NCI-H2227 treated with DMSO at 0.1 percent for 48 hours (cell line): Measurements from ENCODE around the gene WAC.
"Not testable (repeated sequence)": the region's sequence is repeated elsewhere in the genome, so short reads cannot be mapped to it uniquely, and the experiment has no call there.

Source experiments
- DNase-seq: peaks from one replicate; lab custom pipeline; 2025; lab: John Stamatoyannopoulos, UW

WAC gene

DNA sequence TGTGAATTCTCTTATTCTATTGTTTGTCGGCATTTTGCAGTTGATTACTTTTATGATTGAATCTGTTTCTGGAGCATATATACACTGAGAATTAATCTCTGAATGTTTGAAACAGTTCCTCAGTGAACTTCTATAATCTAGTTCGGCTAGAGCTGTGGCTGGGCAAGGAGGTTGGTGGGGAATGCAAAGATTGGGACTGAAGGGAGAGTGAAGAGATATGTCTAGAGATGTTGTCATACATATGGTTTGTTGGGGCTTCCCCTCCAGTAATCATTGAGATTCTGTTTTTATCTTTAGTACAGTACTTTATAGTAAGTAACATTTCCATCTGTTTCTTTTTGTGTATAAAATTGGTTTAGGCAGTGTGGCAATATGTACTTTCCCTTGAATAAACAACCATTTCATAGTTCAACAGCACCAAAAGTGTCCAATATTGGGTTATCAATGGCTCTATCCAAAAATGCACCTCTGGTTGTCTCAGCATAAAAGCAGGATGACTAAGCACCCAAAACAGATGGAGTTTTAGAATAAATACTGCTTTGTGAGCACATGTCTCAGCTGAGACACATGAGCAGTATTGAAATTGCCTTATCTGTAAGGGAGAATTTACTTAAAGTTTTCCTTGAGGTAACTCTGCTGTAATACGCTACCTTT, 36.7 kb downstream of the WAC start:
- DNase-seq: no peak

DNA sequence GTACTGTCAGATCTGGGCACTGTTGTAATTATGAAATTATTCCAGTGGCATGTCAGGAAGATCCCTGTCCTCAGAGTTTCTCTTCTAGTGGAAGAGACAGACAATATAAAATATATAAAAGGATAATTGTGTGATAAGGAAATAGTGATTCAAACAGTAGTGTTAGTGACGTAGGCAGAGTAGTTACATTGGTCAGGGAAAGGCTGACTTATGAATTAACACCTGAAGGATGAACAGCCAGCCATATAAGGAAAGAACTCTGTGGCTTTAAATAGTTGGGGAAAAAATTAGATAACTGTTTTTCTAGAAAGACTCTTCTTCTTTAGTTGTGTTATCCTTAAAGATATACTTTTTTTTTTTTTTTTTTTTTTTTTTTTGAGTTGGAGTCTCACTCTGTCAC, 37.7 kb downstream of the WAC start:
- DNase-seq: no peak

GRCh38 chr10:28571265-28571664, 38.3 kb downstream of the WAC start:
- DNase-seq: no peak

DNA sequence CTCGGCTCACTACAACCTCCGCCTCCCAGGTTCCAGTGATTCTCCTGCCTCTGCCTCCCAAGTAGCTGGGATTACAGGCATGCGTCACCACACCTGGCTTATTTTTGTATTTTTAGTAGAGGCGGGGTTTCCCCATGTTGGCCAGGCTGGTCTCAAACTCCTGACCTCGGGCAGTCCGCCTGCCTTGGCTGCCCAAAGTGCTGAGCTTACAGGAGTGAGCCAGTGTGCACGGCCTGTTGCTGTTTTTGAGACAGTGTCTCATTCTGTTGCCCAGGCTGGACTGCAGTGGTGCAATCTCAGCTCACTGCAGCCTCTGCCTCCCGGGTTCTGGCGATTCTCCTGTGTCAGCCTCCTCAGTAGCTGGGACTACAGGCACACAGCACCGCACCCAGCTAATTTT, 41.3 kb downstream of the WAC start:
- not testable (repeated sequence) for DNase-seq

- no peak for DNase-seq
Measured at GRCh38 chr10:28575852-28576251, 42.9 kb downstream of the WAC start.

DNA sequence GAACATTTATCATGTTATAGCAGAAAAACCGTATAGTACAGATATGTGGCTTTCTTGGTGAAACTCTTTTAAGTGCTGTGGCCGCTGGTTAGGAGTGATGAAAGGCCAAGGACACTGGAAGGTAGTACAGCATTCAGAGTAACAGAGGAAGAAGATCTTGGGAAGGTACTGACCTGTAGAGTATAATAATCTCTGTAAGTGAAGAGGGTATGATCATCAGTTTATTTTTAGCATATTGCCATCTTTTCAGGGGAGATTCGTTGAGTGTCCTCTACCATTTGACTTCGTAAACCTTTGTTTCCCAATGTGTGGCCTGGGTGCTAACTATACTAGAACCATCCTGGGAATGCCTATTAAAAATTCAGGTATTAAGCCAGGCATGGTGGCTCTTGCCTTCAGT, 44.6 kb downstream of the WAC start:
- DNase-seq: no peak

DNA sequence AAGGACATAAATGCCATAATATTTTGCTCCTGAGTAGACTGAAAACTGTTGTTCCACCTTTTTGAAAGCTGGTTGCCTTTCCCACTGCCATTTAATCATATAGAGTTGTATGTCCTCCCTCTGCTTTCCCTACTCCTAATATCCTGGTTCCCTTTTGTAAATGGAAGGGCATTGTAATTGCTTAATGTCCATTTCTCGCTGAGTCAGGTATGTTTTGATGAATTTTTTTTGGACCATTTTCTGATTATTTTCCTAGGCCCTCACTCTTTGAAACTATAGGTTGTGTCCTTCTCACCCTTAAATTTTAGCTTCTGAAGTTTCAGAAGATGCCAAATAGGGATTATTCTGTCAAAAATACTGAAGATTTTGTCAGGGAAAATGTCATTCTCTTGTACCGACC, 45.5 kb downstream of the WAC start:
- no peak for DNase-seq

- DNase-seq: no peak
Measured at GRCh38 chr10:28580825-28581224, 47.9 kb downstream of the WAC start.

- DNase-seq: no peak
Measured at GRCh38 chr10:28581916-28582315, 49.0 kb downstream of the WAC start.

DNA sequence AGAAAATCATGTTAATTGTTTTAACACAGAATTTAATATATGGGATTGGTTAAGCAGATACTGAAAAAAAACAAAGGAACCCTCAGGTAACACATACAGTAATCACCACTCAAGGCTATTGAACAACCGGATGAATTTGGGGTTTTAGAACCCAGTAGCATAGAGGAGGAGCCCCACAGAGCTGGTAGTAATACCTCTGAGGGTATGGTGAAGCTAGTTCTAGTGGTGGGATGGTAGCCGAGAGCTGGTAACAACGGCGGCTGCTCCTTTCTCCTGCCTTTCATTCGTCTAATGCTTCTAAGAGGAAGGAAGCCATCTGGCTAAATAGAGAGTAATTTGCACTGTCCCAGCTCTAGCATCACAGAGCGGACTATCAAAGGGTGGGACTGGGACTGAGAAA, 52.2 kb downstream of the WAC start:
- DNase-seq: no peak

- no peak for DNase-seq
Measured at GRCh38 chr10:28586176-28586575, 53.3 kb downstream of the WAC start.

DNA sequence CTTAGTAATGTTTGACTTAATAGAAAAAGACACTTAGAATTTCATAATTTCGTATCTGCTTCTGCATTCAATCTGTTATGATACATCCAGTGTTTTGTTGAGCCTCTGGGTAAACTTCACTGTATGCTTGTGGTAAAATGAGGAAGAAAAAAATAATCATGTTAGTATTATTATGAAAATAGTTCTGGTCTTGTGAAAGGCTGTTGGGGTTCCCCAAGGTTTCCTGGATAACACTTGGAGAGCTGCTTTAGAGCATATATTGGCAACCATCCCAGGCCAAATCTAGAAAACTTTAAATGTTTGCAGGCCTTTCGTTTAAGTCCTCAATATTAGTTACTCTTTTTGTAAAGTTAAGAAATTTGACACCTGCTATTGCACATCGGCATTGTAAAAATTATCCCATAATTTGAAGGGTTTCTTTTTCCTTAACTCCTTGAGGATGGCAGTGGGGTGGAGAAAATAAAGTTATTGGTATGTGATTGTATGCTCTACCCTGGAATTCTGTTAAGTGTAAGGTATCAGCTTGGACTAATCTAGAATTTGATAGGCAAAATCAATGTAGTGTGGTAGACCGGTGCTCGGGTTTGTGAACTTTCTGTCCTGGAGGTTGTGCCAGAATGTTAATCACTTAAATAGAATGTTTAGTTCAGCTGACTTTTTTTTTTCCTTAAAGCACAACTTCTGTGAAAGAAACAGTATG, 54.5 kb downstream of the WAC start:
- DNase-seq: no peak

GRCh38 chr10:28587970-28588290, 55.0 kb downstream of the WAC start:
- no peak for DNase-seq

- DNase-seq: no peak
Measured at GRCh38 chr10:28592953-28593352, 60.0 kb downstream of the WAC start.

GRCh38 chr10:28593811-28594210, 60.9 kb downstream of the WAC start:
- no peak for DNase-seq

DNA sequence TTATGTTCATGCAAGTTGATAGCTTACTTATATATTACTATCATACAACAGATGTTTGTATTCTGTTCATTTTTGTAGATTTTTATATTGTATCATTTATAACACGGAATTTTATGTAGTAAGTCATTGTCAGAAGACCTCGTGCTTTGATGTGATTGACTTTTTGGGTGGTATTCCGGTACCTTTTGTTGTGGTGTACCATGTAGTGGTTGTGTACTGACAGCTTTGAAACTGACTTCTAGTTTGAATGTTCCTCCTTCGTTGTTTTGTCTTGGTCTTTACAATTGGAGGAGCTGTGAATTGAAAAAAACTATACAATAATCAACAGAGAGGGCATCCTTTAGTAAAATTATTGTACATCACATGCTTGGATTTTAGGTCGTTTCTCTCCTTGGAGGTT, 61.5 kb downstream of the WAC start:
- no peak for DNase-seq

- no peak for DNase-seq
Measured at GRCh38 chr10:28595613-28596012, 62.7 kb downstream of the WAC start.

DNA sequence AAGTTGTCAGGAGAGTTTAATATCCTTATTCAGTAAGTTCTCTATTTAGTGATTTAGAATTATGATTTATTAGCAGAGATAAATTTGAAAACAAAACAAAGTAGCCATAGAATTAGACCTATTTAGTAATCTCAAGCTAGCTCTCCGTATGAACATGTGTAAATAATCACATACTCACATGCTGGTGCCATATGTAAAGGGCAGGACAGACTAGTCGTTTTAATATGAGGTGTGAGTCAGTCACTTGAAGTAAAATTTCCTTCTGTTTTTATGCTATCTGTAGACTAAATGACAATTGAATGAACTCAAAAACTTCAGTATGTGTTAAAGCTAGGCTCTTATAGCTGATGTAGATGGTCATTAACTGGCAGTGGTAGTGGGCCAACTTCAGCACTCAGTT, 67.1 kb downstream of the WAC start:
- DNase-seq: no peak

DNA sequence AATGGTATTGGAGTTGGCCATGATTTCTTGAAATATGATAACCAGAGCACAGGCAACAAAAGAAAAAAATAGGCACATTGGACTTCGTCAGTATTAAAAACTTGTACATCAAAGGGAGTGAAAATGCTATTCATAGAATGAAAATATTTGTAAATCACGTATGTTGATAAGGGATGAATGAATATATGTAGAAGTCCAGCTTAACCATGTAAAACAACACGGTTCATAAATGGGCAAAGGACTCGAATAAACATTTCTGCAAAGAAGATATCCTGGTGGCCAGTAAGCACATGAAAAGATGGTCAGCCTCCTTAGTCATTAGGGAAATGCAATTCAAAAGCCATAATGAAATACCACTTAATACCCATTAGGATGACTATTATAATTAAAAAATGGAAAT, 68.1 kb downstream of the WAC start:
- no peak for DNase-seq

DNA sequence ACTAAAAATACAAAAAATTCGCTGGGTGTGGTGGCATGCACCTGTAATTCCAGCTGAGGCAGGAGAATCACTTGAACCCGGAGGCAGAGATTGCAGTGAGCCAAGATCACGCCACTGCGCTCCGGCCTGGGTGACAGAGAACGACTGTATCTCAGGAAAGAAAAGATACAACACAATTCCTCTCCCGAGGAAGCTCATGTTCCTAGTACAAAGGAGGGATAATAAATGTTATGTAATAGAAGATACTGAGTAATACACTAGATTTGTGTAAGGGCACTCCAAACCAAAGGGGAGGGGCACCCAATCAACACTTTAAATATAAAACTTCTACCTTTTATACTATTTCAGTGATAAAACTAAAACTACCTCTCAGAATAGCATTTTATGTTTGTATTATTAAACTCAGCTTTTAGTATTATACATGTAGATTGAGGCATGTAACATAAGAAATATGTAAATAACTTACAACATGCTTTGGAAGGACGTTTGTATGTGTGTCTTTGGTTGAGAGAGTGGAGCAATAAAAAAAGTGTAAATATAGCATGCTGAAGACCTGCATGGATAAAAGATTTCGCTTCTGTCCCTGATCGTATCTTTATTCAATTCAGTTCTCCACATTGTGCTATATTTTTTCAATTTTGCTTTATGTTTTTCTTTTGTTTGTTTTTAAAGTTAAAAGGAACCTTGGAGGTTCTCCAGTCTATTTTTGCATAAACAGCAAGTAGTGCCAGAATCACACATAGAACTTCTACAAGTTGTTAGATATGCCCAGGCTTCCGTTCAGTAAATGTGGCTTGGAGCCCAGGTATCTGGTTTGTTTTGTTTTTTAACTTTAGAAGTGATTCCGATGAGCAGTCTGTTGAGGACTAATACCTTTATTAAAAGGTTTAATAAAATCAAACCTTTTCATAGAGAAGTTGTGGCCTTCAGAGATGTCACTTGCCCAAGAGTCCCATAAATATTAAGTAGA, 71.9 kb downstream of the WAC start:
- DNase-seq: no peak

DNA sequence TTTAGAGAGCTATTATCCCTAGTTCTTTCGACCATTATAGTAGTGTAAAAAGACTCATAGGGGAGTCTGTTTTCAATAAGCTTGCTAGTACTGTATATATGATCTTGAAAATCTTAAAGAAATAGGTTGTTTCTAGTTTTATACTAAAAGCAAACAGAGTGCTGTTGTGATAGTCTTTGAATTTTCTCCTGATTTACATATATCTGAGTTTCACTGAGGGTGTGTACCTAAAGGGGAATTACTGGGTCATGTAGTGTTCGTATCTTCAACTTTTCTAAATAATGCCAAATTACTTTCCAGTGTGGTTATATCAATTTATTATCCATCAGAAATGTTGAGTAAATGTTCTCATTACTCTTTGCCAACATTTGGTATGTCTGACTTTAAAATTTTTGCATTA, 73.7 kb downstream of the WAC start:
- no peak for DNase-seq

DNA sequence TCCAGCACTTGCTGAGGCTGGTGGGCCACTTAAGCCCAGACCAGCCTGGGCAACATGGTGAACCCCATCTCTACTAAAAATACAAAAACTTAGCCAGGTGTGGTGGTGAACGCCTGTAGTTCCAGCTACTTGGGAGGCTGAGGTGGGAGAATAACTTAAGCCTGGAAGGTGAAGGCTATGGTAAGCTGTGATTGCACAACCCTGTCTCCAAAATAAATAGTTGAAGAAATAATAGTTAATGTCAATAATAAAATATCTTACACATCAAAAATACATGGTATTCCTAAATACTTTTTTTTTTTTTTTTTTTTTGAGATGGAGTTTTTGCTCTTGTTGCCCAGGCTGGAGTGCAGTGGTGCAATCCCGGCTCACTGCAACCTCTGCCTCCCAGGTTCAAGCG, 76.7 kb downstream of the WAC start:
- not testable (repeated sequence) for DNase-seq

GRCh38 chr10:28612877-28613276, 80.0 kb downstream of the WAC start:
- DNase-seq: no peak
